Esophagus (tissue), 2 donors: Measurements from ENCODE around the gene ACOT11. TPM values are rescaled to one million over a fixed set of nuclear protein-coding genes. Genes with fewer than 3 reads are reported as not detected.
"Not testable (repeated sequence)": the region's sequence is repeated elsewhere in the genome, so short reads cannot be mapped to it uniquely, and the experiment has no call there.

Experiments used
- H3K27ac ChIP-seq, 2 donors: one replicate each; pipeline ENCODE4 v1.5.1; 2013; ENCODE audit warnings: low read depth in 2 of 2, mild to moderate bottlenecking in 2 of 2, inconsistent platforms in 1 of 2, low read length in 1 of 2, moderate library complexity in 1 of 2
- H3K27me3 ChIP-seq, 2 donors: one replicate each; pipeline ENCODE4 v1.6.1; 2013; ENCODE audit warnings: low read length in 2 of 2, control low read depth in 1 of 2, mild to moderate bottlenecking in 1 of 2; ENCODE audit not compliant: insufficient read depth in 2 of 2, control insufficient read depth in 1 of 2
- H3K36me3 ChIP-seq, 2 donors: one replicate each; pipeline ENCODE4 v1.6.1; 2013; ENCODE audit warnings: low read length in 1 of 2; ENCODE audit not compliant: control insufficient read depth in 2 of 2, insufficient read depth in 2 of 2
- H3K4me1 ChIP-seq, 2 donors: one replicate each; pipeline ENCODE4 v1.6.1; 2013; ENCODE audit warnings: low read length in 1 of 2; ENCODE audit not compliant: control insufficient read depth in 2 of 2, insufficient read depth in 2 of 2
- H3K4me3 ChIP-seq, 2 donors: one replicate each; pipeline ENCODE4 v1.5.1; 2013; ENCODE audit warnings: low read length in 2 of 2, mild to moderate bottlenecking in 2 of 2, low read depth in 1 of 2, moderate library complexity in 1 of 2
- H3K9me3 ChIP-seq, 2 donors: one replicate each; pipeline ENCODE4 v1.6.1; 2013; ENCODE audit warnings: mild to moderate bottlenecking in 2 of 2, low read depth in 1 of 2, low read length in 1 of 2, moderate library complexity in 1 of 2; ENCODE audit not compliant: control insufficient read depth in 2 of 2, insufficient read depth in 1 of 2
- WGBS, 2 donors: extraction: QIAGEN DNeasy Blood & Tissue Kit; methylation state at CpG; one replicate each; pipeline ENCODE4 v1.1.7; 2013; 5-methylcytosine and 5-hydroxymethylcytosine counted together
- polyA plus RNA-seq, 2 donors: library from polyadenylated mRNA; stranded (reverse); fragments of 200-250 nt; gene quantifications; one replicate each; pipeline ENCODE4 v1.2.3, GENCODE V29; 2013
- donor health status: healthy with polysubstance abuse.
- donor health status: Bipolar disorder and iron deficiency.

ACOT11 gene
- polyA plus RNA-seq, 2 donors = 10.5 to 13.0 TPM

GRCh38 chr1:54627196-54627595, 79.2 kb downstream of the ACOT11 start:
- Histone ChIP-seq H3K9me3 (no peaks in the 10 kb centered on the region), H3K27me3 (no peaks in the 10 kb centered on the region), H3K27ac (no peak overlapping the region), H3K36me3 (no peaks in the 10 kb centered on the region), H3K4me3 (no peak overlapping the region), H3K4me1 (no peaks in the 10 kb centered on the region)
- WGBS, 2 donors = 67% methylated on average over 10 of the region's 10 CpGs; no CpG with 5 or more reads in 1 of the 2 donors

- H3K4me3 ChIP-seq, H3K9me3 ChIP-seq, H3K27ac ChIP-seq, H3K4me1 ChIP-seq, H3K27me3 ChIP-seq, H3K36me3 ChIP-seq: not testable (repeated sequence)
- whole genome bisulfite sequencing, 2 donors = 69 to 86% methylated on average over 7 of the region's 7 CpGs
Observed at GRCh38 chr1:54635804-54636203, 87.8 kb downstream of the ACOT11 start.

- H3K27ac ChIP-seq, H3K36me3 ChIP-seq, H3K27me3 ChIP-seq, H3K9me3 ChIP-seq, H3K4me1 ChIP-seq, H3K4me3 ChIP-seq: not testable (repeated sequence)
- 73 to 74% methylated on average over 14 of the region's 14 CpGs for WGBS, 2 donors
Observed at GRCh38 chr1:54636461-54637446, 88.7 kb downstream of the ACOT11 start.

- Histone ChIP-seq H3K36me3 (no peaks in the 10 kb centered on the region), H3K27me3 (no peaks in the 10 kb centered on the region), H3K4me1 (no peaks in the 10 kb centered on the region), H3K27ac (no peak overlapping the region), H3K4me3 (no peak overlapping the region), H3K9me3 (peaks cover 0 to 8% of the 10 kb centered on the region in 2 donors)
- WGBS, 2 donors = 73 to 83% methylated on average over 4 of the region's 4 CpGs
Observed at GRCh38 chr1:54640361-54640760, 92.3 kb downstream of the ACOT11 start.

GRCh38 chr1:54640863-54641836, 93.1 kb downstream of the ACOT11 start, which contains the start of gene MROH7:
MROH7 (plus strand) TSS chr1:54641786; CDS start chr1:54652927, 11,141 bp downstream.
- 65 to 78% methylated on average over 8 of the region's 8 CpGs for WGBS, 2 donors
- Histone ChIP-seq H3K36me3 (no peaks in the 10 kb centered on the region), H3K9me3 (peaks cover 0 to 8% of the 10 kb centered on the region in 2 donors), H3K4me3 (no peak within 1 kb of the TSS), H3K27me3 (no peaks in the 10 kb centered on the region), H3K4me1 (no peaks in the 10 kb centered on the region), H3K27ac (no peak within 1 kb of the TSS)

- H3K4me3 ChIP-seq = no peak overlapping the region
- no peaks in the 10 kb centered on the region for H3K4me1 ChIP-seq
- no peak overlapping the region for H3K27ac ChIP-seq
- H3K36me3 ChIP-seq = no peaks in the 10 kb centered on the region
- H3K9me3 ChIP-seq = peaks cover 0 to 8% of the 10 kb centered on the region in 2 donors
- H3K27me3 ChIP-seq = no peaks in the 10 kb centered on the region
Observed at GRCh38 chr1:54643736-54644135, 95.7 kb downstream of the ACOT11 start.

- H3K36me3 ChIP-seq = no peaks in the 10 kb centered on the region
- H3K27me3 ChIP-seq = no peaks in the 10 kb centered on the region
- H3K27ac ChIP-seq = no peak overlapping the region
- peaks cover 0 to 8% of the 10 kb centered on the region in 2 donors for H3K9me3 ChIP-seq
- no peaks in the 10 kb centered on the region for H3K4me1 ChIP-seq
- WGBS, 2 donors = 61 to 71% methylated on average over 7 of the region's 7 CpGs
- H3K4me3 ChIP-seq = no peak overlapping the region
Observed at GRCh38 chr1:54645806-54646676, 98.0 kb downstream of the ACOT11 start.

- WGBS, 2 donors = 63 to 78% methylated on average over 5 of the region's 5 CpGs
- H3K4me3 ChIP-seq = no peak overlapping the region
- no peaks in the 10 kb centered on the region for H3K4me1 ChIP-seq
- H3K36me3 ChIP-seq = no peaks in the 10 kb centered on the region
- no peak overlapping the region for H3K27ac ChIP-seq
- no peaks in the 10 kb centered on the region for H3K27me3 ChIP-seq
- H3K9me3 ChIP-seq = peaks cover 0 to 4% of the 10 kb centered on the region in 2 donors
Observed at GRCh38 chr1:54649130-54649898, 101.3 kb downstream of the ACOT11 start.
